HT1080 (cell line): ENCODE measurements around the gene APLP2. TPM values are rescaled to one million over a fixed set of nuclear protein-coding genes. Genes with fewer than 3 reads are reported as not detected.

ENCODE experiments used
- DNase-seq: peaks from one replicate; pipeline ENCODE4 v3.0.0-alpha.2; 2015; ENCODE audit warnings: low read depth
- total RNA-seq: library from RNA; depleted of rRNA; stranded (reverse); fragments of >200 nt; shearing (Covaris generic); gene quantifications from 2 replicates; pipeline ENCODE4 v1.2.3, GENCODE V29; 2014

Gene APLP2
- total RNA-seq, 1 experiment from 2014 or later: 87.6 TPM

GRCh38 chr11:130055617-130056016 lies 14.1 kb upstream of the APLP2 start:
- no peak for DNase-seq

GRCh38 chr11:130061017-130061416 lies 8.7 kb upstream of the APLP2 start:
- no peak for DNase-seq

GRCh38 chr11:130062026-130062425 lies 7.7 kb upstream of the APLP2 start:
- DNase-seq: no peak

- no peak for DNase-seq
Observed at GRCh38 chr11:130063451-130063850, 6.2 kb upstream of the APLP2 start.

- no peak for DNase-seq
Observed at GRCh38 chr11:130064596-130064995, 5.1 kb upstream of the APLP2 start.

- no peak for DNase-seq
Observed at GRCh38 chr11:130066338-130066737, 3.4 kb upstream of the APLP2 start.

- DNase-seq: no peak
Observed at GRCh38 chr11:130068546-130068985, 1.1 kb upstream of the APLP2 start.

- DNase-seq: peak; percentile 72
Observed at GRCh38 chr11:130068986-130069658, 572 bp upstream of the APLP2 start.

- peak; percentile 9 for DNase-seq
Observed at GRCh38 chr11:130070109-130070845, 583 bp downstream of the APLP2 start.

- no peak for DNase-seq
Observed at GRCh38 chr11:130070846-130071200, 1.1 kb downstream of the APLP2 start.

- DNase-seq: no peak
Observed at GRCh38 chr11:130071211-130071712, 1.6 kb downstream of the APLP2 start.

- DNase-seq: no peak
Observed at GRCh38 chr11:130074736-130075135, 5.0 kb downstream of the APLP2 start.

GRCh38 chr11:130076778-130077481 lies 7.2 kb downstream of the APLP2 start:
- no peak for DNase-seq

GRCh38 chr11:130077671-130078070 lies 8.0 kb downstream of the APLP2 start:
- no peak for DNase-seq

- DNase-seq: no peak
Observed at GRCh38 chr11:130078080-130078479, 8.4 kb downstream of the APLP2 start.

- no peak for DNase-seq
Observed at GRCh38 chr11:130085671-130086290, 16.1 kb downstream of the APLP2 start.

GRCh38 chr11:130086669-130087068 lies 17.0 kb downstream of the APLP2 start:
- DNase-seq: no peak

- DNase-seq: no peak
Observed at GRCh38 chr11:130087294-130087926, 17.7 kb downstream of the APLP2 start.

GRCh38 chr11:130088217-130088616 lies 18.5 kb downstream of the APLP2 start:
- DNase-seq: no peak

GRCh38 chr11:130088919-130089673 lies 19.4 kb downstream of the APLP2 start:
- DNase-seq: no peak
